Embryonic facial prominence (tissue), 1 donor: ENCODE data around the gene KRT27.

ENCODE experiments used
- DNase-seq: peaks from one replicate; pipeline ENCODE4 v3.0.0-alpha.2; 2016; ENCODE audit errors: extremely low spot score

Gene KRT27

GRCh38 chr17:40809721-40810421 lies 27.5 kb upstream of the KRT27 start:
- DNase-seq, result no peak

GRCh38 chr17:40806131-40806530 lies 23.8 kb upstream of the KRT27 start:
- DNase-seq, result no peak

- DNase-seq, result peak; percentile 31
Observed at GRCh38 chr17:40803617-40804082, 21.3 kb upstream of the KRT27 start.

GRCh38 chr17:40801157-40801556 lies 18.8 kb upstream of the KRT27 start:
- no peak for DNase-seq

GRCh38 chr17:40800381-40800780 lies 18.0 kb upstream of the KRT27 start:
- DNase-seq, result no peak

- DNase-seq, result no peak
Observed at GRCh38 chr17:40799859-40800258, 17.5 kb upstream of the KRT27 start, which contains the start of gene KRT28. KRT28 (minus strand) TSS chr17:40799959; CDS start chr17:40799893, 66 bp downstream.

- no peak for DNase-seq
Observed at GRCh38 chr17:40796846-40797245, 14.5 kb upstream of the KRT27 start.

- no peak for DNase-seq
Observed at GRCh38 chr17:40795019-40795667, 12.8 kb upstream of the KRT27 start.

GRCh38 chr17:40794466-40794865 lies 12.1 kb upstream of the KRT27 start:
- no peak for DNase-seq

GRCh38 chr17:40793832-40794231 lies 11.5 kb upstream of the KRT27 start:
- no peak for DNase-seq

- peak; percentile 21 for DNase-seq
Observed at GRCh38 chr17:40791787-40792436, 9.6 kb upstream of the KRT27 start.

GRCh38 chr17:40791111-40791510 lies 8.8 kb upstream of the KRT27 start:
- DNase-seq, result peak; percentile 9

- no peak for DNase-seq
Observed at GRCh38 chr17:40779181-40779909, 3.0 kb downstream of the KRT27 start.

GRCh38 chr17:40778461-40778860 lies 3.9 kb downstream of the KRT27 start:
- DNase-seq, result no peak

GRCh38 chr17:40777971-40778370 lies 4.4 kb downstream of the KRT27 start:
- no peak for DNase-seq

- DNase-seq, result no peak
Observed at GRCh38 chr17:40777459-40777858, 4.9 kb downstream of the KRT27 start.

GRCh38 chr17:40775945-40776344 lies 6.4 kb downstream of the KRT27 start:
- DNase-seq, result no peak

GRCh38 chr17:40772101-40772500 lies 10.2 kb downstream of the KRT27 start, which contains the start of gene KRT26:
KRT26 (minus strand) TSS chr17:40772201; CDS start chr17:40772113, 88 bp downstream.
- no peak for DNase-seq

- no peak for DNase-seq
Observed at GRCh38 chr17:40765657-40766056, 16.7 kb downstream of the KRT27 start.

GRCh38 chr17:40763752-40764151 lies 18.6 kb downstream of the KRT27 start:
- no peak for DNase-seq

- no peak for DNase-seq
Observed at GRCh38 chr17:40760105-40761016, 22.0 kb downstream of the KRT27 start.
